NOMO-1 treated with DMSO at 0.1 percent for 48 hours (cell line): ENCODE data around the gene NOS1.
"Not testable (repeated sequence)": the region's sequence is repeated elsewhere in the genome, so short reads cannot be mapped to it uniquely, and the experiment has no call there.

Source experiments
- DNase-seq: peaks from one replicate; lab custom pipeline; 2025; ENCODE audit not compliant: unreplicated experiment; lab: John Stamatoyannopoulos, UW

Gene NOS1

DNA sequence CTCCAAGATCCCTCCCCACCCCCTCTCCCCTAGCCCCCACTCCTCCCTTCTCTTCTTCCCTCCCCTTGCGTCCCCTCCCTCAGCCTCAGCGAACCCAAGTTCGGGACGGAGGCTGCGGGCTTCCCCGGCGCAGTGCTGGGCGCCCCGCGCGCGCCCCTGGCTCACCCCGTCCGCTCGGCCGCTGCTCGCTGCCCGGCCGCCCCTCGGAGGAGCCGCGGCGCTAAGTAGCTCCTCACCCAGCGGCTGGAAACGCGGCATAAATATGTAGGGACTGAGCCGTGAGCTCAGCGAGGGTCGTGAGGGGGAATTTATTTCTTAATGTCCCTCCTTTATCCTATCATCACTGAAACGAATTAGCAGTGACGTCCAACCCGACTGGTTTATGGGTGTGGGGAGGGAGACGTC is at the start of gene NOS1:
TSS of gene NOS1 (minus strand) at position 280 of the 405 bp plus-strand sequence. CDS start 30,557 bp downstream, outside the sequence.
- no peak for DNase-seq

DNA sequence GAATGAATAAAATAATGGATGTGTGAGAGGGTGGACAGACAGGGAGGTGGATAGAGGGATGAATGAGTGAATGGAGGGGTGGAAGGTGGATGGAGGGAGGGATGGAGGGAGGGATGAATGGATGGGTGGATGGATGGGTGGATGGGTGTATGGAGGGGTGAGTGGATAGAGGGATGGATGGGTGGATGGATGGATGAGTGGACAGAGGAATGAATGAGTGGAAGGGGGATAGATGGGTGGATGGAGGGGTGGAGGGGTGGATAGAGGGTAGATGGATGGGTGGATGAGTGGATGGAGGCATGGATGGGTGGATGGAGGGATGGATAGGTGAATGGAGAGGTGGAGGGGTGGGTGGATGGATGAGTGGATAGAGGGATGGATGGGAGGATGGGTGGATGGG is 47.9 kb upstream of the NOS1 start:
- no peak for DNase-seq

DNA sequence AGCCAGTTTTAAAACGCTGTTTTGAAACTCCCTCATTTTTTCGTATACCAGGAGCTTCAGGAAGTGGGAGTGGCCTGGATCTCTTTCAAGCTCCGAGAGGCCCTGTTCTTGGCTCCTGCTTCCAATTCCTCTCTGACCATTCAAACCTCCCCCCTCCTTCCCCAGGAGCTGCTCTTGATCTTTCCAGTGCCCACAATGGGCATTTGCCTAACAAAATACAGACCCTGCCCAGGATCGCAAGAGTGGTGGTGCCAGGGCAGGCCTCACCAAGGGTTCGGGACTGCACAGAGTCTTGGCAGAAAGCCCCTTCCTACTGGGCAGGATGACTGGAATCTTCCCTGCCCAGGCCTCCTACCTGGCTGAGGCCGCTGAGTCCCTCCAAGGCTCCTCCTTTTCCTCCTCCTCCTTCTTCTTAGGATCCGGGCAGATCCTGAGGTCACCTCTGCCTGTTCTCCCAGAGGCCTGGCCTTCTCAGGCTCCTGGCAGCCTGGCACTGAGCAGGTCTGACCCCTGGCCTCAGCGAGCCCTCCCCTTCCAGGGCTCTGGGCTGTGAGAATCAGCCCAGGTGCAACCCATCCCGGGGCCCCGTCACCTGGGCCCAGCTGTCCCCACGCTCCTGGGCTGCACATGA is 46.9 kb upstream of the NOS1 start:
- DNase-seq, result peak; percentile 56

DNA sequence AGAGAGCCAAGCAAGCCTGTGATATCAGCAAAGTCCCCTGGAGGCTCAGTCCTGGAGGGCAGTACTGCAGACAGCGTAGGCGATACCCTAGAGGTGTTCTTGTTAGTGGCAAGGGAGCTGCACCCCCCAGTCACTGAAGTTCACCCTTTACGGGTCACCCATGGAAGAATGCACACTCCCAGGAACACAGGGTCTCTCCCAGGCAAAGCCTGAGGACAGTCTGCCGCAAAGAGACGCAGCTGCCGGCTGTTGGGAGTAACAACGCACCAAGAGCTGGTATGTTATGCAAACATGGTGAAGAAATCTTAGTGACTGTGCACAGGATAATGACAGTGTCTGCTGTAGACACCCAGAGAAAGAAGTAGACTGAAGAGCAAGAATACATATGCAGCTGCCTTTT is 43.5 kb upstream of the NOS1 start:
- DNase-seq, result peak; percentile 93

DNA sequence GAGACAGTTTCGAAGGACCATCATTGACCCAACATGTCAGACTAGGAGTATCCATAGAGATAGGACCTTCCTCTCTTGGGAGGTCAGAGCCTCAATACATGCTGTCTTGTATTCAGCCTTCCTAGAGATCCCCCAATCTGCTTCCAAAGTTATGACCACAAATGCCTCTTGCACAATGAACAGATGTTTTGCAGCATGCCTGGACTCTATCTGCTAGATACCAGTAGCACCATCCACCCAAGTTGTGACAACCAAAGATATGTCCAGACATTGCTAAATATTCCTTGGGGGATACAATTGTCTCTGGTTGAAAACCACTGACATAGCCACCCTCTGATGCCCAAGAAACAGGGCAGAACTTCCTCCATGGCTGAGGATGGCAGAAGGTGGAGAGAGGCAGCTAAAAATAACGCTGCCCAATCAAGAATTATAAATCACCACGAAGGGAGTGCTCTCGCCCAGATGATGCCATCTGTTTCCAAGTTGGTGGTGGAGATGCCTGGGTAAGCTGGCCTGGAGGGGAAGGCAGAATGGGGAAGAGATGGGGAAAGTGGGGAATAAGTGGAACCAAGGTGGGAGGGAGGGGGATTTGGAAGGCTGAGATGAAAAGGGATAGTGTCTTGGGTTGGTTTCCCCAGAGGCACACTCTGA is 42.9 kb upstream of the NOS1 start:
- peak; percentile 47 for DNase-seq

DNA sequence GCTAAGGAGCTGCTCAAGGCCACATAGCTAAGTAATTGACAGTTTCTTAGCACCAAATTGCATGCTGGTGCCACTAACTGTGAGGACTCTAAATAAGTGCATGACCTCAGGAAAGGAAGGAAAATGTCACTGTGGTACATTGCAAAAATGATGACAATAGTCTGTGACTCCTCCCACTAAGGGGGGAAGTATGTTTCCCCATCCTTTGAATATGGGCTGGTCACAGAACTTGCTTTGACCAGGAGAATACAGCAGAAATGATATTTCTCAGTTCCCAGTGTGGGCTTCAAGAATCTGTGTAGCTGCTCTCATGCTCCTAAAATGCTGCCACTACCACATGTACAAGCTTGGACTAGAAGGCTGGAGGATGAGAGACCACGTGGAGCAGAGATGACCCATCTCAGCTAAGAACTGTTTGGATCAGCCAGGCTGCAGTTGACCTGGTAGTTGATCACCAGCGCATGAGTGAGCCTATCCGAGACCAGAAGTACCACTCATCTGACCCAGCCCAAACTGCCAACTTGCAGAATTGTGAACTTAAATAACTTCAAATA is 42.2 kb upstream of the NOS1 start:
- peak; percentile 85 for DNase-seq

DNA sequence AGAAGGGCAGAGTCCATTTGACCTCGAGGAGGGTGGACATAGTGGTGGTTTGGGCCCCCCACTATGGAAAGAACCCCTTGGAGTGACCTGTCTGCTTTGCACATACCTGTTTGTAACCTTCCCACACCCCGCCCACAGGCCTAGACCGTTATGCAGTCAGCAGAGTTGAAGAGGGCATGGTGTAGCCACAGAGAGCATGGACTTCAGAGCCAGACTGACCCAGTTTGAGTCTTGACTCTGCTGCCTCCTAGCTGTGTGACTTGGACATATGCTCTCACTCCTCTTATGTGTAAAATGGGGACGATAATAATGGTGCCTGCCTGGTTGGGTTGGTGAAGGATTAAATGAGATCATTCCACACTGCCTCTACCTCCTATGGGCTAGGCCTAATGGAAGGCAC is 40.9 kb upstream of the NOS1 start:
- no peak for DNase-seq

DNA sequence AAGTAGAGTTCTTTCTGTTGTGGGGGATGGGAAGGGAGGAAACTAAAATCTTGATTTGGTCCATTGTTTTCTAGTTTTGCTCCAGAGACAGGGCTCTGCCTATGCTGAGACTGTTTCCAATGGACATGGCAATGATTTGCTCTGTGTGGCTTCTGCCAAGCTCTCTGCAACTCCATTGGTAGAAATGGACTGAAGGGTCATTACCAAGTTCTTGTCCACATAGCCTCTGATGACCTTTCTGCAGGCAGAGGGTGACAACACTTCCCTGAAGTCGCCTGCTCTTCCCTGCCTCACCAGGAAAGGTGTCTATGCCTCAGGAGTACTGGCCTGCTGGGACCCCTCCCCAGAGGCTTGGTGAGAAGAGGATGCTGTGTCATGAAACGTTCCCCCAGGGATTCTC is 39.5 kb upstream of the NOS1 start:
- no peak for DNase-seq

DNA sequence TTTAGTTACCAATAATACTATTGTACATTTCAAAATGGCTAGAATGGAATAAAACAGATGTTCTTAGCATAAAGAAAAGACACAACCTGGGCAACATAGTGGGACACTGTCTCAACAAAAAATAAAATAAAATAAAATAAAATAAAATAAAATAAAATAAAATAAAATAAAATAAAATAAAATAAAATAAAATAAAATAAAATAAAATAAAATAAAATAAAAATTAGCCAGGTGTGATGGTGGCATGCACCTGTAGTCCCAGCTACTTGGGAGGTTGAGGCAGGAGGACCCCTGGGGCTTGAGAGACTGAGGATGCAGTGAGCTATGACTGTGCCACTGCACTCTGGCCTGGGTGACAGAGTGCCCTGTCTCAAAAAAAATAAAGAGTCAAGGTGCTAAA is 37.1 kb upstream of the NOS1 start:
- DNase-seq, result not testable (repeated sequence)

DNA sequence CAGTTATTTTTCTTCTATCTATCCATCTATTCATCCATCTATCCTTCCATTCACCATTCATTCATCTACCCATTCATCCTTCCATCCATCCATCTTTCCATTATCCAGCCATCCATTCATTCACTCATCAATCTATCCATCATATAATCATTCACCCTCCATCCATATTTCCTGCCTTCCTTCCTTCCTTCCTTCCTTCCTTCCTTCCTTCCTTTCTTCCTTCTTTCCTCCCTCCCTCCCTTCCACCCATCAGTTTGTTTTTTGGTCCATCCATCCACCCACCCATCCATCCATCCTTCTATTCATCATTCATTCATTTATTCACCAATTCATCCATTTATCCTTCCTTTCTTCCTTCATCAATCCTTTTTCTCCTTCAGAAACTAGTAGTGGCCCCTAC is 34.3 kb upstream of the NOS1 start:
- no peak for DNase-seq

DNA sequence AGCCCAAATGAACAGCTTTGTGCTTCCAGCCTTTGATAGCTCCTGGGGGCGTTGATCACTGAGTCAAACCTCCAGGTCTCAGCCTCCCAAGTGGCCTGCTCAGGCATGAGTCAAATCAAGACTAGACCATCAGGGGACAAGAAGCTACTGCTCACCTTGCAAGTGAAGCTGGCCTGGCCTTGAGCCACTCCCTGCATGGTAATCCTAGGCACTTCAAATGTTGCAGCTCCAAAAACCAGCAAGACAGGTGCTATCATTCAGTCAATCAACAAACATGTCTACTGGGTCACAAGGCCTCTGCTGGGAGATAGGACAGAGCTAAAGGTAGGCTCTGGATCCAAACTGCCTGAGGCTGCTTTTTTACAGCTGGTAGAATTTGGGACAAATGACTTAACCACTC is 33.1 kb upstream of the NOS1 start:
- DNase-seq, result no peak

DNA sequence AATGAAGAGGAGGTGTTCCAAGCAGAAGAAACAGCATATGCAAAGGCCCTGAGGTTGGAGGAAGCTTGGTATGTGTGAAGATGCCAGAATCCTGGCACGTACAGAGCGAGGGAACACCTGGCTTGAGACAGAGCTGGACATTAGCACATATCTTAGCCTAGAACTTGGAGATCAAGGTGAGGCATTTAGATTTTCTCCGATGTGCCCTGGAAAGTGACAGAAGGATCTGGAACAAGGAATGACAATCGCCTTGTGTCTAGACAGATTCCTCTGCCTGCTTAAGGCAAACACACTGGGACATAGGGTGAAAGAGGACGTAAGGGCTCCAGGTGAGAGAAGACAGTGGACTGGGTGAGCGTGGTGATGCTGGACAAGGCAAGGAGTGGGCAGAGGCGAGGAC is 32.2 kb upstream of the NOS1 start:
- no peak for DNase-seq

DNA sequence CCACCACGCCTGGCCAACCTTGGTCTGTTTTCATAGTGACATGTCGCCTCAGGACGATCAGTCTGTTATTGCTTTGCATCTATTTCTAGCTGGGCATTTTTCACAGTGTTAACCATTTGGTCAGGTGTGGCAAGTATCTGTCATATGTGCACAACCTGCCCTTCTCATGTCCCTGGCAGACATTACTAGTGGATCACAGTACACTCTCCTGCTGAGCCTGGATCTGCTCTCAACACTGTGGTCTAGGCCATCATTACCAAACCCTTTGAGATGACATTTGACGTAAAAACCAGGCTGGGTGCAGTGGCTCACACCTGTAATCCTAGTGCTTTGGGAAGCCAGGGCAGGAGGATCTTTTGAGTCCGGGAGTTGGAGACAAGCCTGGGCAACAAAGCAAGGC is 29.4 kb upstream of the NOS1 start:
- DNase-seq, result no peak

DNA sequence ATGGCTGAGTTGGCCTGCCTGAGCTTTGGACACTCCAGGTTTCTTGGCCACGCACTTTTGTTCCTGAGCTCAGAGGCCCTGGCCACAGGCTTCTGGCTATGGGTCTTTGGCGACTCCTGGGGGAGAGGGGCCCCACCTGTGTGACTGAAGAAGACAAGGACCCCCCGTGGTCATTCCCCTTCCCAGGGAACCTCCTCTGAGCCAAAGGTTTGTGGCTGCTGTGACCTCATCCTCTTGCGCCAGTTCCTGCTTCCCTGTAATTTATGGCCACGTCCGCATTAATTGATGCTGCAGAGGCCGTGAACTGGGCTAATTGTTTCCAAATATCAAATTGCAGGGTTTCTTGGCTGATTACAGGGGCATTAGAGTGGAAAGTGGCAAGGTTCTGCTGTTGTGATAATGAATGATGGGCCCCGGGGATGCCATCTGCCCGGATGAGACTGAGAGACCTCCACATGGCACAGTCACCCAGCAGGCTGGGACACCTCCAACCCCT is 27.6 kb upstream of the NOS1 start:
- peak; percentile 84 for DNase-seq

DNA sequence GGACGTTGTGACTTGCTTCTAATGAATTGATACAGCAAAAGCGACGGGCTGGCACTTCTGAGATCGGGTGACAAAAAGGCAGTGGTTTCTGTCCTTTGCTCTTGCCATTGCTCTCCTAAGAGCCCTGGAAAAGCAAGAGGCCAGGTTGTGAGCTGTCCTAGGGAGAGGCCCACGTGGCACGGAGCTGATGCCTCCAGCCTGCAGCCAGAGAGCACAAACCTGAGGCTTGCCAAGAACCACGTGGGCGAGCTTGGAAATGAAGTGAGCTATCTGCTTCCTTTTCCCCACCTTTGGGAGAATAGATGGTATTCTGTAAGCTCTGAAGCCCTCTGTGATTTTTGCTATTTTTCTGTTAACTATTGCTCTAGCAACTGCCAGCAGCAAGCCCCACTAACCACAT is 26.4 kb upstream of the NOS1 start:
- no peak for DNase-seq

DNA sequence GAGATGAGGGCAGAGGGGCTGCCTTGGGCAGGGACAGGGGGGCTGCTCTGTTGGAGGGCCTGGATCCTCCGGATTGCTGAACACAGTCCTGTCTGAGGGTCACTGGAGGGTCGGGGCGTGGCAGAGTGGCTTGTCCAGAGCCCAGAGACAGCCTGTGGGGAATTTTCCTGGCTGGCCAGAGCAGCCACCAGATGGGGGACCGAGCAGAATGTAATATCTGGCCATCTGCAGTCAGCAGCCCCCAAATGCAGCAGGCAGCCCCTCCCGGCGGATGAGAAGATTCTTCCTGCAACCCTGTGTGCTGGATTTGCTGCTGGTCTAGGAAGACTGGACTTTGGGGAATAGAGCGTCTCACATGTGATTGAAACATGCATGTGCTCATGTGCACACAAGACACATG is 23.3 kb upstream of the NOS1 start:
- no peak for DNase-seq

DNA sequence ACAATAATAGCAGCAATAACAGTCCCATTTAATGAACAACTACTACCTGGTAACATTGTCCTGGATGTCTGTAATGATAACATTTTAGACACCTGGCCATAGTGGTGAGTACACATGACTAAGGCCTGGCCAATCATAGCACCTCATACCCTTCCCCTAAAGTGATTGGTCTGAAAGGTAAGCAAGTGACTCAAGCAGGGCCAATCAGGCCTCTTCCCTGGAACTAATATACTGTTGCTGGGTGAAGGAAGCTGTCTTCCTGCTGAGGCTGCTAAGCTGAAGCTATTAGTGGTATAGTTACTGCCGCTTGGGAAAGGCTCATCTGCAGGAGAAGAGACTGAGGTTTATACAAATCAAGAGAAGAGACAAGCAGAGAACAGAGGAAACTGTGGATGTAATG is 18.7 kb upstream of the NOS1 start:
- no peak for DNase-seq

DNA sequence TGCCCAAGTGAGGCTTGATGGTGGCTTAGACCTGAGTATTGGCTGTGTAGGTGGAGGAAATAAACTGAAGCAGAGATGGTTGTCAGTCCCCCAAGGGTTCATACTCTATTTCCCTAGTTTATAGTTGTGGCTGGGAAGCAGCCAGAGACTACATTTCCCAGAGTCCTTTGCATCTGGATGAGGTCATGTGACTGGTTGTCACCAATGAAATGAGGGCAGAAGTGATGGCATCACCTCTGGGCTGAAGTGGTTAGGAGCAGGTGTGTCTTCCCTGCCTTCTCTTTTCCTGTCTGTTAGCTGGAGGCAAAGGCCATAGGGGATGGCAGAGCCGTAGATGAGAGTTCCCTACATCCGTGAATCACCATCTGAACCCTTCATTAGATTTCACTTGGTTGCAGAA is 16.3 kb upstream of the NOS1 start:
- no peak for DNase-seq

DNA sequence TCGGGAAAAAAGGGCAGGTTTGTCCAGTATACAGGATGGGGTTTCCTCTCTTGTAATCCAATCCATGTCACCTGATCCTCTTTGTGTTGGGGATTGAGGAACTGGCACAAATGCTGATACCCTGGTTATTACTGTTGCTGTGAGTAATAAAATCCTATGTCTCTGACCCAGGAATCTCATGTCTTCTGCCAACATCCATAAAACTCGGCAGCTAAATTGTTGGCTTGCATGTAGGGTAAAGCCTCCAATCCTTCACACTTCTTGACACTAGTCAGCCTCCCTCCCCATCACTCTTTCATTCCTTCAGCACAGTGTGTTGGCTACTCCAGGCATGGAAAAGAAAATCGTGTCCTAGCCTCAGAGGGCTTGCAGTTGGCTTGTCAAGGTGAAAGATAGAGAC is 9.2 kb upstream of the NOS1 start:
- no peak for DNase-seq

DNA sequence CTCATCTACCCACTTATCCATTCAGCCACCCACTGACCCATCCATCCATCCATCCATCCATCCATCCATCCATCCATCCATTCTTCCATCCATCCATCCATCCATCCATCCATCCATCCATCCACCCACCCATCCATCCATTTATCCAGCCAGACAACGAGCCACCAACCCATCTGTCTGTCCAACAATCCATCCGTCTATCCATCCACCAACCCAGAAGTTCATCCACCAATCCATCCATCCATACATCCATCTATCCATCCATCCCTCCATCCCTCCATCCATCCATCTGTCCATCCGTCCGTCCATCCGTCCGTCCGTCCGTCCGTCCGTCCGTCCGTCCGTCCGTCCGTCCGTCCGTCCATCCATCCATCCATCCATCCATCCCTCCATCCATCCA is 8.6 kb upstream of the NOS1 start:
- not testable (repeated sequence) for DNase-seq

DNA sequence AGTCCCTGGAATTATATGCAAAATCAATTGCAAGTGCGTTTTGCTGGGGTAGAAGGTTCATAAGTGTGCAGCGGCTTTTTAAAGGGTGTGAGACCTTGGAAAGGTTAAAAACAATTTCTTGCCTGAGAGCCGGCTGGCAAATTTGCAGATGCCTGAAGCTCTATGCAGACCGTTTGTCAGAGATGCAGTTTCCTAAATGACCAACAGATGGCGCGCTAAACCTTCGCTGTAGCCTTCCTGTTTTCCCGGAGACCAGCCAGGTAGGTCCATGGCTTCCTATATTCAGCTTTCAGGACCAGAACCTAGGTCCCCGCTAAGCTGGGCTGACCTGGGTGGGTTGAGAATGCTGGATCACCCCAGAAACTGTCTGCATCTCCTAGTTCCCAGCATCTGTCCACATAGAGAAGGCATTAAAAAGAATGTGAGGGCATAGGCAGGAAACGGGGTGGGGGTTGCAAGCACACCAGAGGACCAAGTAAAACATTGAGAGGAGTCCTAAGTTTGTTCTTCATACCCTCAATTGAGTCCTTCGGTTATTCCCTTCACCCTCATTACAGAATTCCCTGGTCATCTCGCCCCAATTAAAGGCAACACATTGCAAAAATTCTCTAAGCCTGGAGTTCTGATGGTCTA is 5.7 kb upstream of the NOS1 start:
- DNase-seq, result peak; percentile 59

DNA sequence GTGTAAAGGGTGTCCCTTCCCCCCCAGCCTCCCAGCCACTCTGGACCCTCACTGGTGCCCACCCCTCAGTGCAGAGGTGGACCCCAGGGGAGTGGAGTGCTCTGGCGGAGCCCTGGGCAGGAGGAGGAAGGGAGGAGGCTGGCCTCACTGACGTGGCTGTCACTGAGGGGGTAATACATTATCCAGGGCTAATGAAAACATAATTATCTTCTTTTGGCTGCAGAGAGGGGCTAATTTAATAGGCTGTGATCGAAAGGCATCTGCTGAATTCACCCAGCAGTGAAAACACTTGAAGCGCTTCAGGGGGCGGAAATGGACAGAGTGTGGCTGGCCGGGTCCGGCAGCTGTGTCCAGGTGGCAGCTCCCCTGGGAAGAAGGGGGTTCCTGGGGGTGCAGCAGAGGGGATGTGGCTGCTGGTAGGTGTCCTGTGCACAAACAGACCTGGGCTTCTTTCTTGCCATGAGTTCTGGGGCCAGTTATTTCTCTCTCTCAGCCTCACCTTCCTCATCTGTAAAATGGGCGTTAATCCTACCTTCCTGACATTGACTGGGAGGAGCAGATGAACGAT is 3.7 kb upstream of the NOS1 start:
- no peak for DNase-seq
